Measurements from ENCODE around the gene EP400.
"Not testable (repeated sequence)": the region's sequence is repeated elsewhere in the genome, so short reads cannot be mapped to it uniquely, and the experiment has no call there.

The EP400 gene

GRCh38 chr12:132021031-132021871, 71.5 kb downstream of the EP400 start:
- DNase-seq, result no peak

DNA sequence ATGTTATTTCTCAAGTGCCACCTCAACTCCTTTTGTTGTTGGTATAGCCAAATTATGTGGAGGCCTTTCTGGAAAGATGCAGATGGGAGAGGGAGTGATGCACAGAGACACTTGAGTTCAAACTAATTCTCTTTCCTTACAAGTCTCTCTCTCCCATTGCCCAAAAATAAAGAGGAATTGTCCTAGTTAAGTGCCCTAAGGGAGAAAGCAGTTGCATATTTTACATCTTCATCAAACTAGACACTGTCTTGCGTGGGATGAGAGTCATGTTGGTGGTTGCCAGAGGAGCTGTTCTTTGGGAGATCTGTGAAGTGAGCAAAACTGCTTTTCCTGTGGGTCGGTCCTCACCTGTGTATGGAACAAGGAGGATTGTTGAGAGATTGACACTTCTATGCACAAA, 72.2 kb downstream of the EP400 start:
- no peak for DNase-seq

- no peak for DNase-seq
Observed at GRCh38 chr12:132023658-132024057, 73.9 kb downstream of the EP400 start.

- no peak for DNase-seq
Observed at GRCh38 chr12:132024758-132025157, 75.0 kb downstream of the EP400 start.

- no peak for DNase-seq
Observed at GRCh38 chr12:132025526-132025925, 75.8 kb downstream of the EP400 start.

GRCh38 chr12:132026061-132026795, 76.5 kb downstream of the EP400 start:
- no peak for DNase-seq

- DNase-seq, result no peak
Observed at GRCh38 chr12:132026796-132027500, 77.2 kb downstream of the EP400 start.

DNA sequence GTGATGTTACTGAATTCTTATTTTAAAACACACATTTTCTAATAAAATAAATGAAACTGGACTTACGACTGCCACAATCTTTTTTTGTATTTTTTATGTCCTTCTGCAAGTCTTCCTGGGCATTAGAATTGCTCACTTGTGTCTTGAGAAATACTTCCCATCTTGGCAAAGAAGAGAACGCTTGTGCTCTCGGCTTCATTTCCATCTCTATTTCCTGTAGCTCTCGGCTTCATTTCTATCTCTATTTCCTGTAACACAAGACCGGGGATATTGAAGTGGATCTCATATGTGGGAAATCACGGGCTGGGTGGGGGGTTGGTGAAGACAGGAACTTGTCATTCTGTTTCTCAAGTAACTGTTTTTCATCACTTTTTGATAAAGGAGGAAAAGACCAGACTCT, 77.9 kb downstream of the EP400 start:
- DNase-seq, result no peak

DNA sequence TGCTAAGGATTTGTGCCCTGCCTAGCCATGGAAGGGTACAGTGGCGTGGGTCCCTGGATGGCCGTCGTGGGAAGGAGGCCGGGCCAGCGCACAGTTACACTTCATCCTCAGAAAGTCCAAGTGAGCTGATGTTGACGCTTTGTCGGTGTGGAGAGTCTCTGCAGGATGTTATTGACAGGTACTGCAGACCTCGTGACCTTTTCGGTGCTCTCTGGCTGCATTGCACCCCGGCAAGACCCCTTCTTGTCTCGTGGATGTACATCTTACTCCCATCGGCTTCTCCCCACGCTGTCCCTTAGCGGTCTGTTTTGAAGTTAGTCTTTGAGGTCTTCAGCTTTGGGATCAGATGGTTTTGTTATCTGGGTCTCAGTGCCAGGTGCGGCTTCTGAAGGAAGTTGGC, 78.4 kb downstream of the EP400 start:
- no peak for DNase-seq

DNA sequence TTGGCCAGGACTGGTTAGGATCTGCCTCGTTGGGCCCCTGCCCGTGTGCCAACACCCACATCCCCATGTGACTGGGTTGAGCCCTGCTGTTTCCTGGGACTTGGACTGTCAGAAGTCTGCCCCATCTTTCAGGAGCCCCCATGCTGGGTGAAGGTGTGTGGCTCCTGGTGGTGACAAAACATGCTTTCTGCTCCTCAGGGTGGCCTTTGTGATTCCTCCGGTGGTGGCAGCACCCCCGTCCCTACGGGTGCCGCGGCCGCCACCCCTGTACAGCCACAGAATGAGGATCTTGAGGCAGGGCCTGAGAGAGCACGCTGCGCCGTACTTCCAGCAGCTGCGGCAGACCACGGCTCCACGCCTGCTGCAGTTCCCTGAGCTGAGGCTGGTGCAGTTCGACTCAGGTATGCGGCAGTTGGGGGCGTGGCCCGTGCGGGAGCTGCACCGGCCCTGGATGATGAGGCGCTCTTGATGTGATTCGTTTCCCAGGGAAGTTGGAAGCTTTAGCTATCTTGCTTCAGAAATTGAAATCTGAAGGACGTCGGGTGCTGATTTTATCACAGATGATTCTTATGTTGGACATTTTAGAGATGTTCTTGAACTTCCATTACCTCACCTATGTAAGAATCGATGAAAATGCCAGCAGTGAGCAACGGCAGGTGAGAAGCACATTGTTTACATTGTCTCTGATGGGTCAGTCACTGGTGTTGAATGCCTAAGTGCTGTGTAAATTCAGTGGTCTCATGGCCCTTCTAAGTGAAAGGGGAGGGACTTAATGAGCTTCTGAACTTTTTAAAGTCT, 80.0 kb downstream of the EP400 start:
- no peak for DNase-seq

DNA sequence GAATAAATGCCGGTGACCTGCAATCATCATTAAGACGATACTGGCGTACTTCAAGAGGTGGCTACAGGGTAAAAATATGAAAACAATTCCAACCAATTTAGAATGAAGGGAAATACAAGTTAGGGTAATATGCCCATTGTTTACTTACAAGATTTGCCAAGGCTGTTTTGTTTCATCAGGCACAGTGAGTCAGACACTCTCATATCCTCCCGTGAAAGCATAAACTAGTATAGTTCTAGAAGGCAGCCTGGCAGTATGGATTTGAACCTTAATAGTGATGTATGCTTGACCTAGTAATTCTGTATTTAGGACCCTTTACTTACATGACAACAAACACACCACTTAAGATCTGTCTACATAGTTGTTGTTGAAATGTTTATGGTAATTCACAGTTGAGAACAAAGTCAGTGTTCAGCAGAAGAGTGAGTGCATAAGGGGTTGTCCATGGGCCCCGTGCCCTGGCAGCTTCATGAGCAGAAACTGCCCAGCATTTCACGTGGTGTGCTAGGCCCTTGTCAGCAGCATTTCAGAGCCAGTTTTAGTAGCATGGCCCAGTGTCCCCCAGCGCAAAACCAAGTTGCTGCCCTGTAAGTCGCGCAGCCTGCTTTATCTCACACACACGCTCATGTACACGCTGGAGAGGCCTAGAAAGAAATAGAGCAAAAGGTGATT, 80.8 kb downstream of the EP400 start:
- no peak for DNase-seq

DNA sequence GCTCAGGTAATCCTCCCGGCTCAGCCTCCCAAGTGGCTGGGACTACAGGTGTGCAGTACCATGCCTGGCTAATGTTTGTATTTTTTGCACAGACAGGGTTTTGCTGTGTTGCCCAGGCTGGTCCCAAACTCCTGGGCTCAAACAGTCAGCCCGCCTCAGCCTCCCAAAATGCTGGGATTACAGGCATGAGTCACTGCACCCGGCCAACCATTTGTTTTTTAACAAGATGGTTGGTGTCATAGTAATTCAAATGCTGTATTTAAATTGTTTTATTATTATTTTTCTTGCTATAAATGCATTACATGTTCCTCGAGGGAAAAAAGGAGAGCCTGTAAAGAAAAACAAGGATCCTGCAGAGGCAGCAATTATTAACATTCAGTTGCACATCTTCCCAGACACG, 83.9 kb downstream of the EP400 start:
- no peak for DNase-seq

DNA sequence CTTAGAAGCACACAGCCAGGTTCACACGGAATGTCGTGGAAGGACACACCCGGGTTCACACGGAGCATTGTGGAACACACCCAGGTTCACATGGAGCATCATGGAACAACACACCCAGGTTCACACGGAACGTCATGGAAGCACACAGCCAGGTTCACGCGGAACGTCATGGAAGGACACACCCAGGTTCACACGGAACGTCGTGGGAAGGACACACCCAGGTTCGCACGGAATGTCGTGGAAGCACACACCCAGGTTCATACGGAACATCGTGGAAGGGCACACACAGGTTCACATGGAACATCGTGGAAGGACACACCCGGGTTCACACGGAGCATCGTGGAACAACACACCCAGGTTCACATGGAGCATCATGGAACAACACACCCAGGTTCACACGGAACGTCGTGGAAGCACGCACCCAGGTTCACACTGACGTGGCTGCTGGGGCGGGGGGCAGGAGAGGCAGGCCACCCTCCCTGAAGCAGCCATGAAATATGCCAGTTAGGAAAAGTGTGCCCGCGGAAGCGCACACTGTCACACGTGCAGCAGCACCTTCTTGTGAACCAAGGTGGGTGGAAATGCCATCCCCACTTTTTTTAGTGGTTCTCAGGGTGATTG, 86.4 kb downstream of the EP400 start:
- DNase-seq, result no peak

DNA sequence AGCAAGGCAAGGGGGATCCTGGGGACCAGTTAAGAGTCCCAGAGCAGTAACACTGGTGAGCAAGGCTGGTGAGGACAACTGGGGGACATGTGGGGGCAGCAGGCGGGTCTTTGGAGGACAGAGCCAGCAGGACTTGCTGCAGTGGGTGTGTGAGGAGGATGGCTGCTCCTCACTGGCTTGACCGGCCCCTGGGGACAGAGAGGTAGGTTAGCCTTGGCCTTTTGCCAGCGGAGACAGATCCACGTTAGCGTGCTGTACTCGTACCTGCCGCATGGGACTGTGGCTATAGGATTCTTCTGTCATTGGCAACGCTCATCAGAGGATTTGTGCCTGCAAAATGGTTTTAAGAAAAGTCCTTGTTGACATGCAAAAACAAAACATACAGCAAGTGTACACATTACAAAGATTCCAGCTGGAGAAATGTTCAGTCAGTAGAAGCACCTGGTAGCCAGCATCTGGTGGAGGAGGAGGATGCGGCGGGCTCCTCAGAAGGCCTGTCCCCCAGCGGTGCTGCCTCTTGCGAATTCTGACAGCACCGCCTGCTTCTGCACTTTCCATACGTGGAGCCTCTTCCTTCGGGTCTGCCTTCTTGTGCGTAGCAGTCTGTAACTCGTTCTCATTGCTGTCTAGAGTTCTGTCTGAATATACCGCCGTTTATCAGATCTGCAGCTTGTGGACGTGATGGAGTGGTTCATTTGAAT, 91.3 kb downstream of the EP400 start:
- DNase-seq, result no peak

DNA sequence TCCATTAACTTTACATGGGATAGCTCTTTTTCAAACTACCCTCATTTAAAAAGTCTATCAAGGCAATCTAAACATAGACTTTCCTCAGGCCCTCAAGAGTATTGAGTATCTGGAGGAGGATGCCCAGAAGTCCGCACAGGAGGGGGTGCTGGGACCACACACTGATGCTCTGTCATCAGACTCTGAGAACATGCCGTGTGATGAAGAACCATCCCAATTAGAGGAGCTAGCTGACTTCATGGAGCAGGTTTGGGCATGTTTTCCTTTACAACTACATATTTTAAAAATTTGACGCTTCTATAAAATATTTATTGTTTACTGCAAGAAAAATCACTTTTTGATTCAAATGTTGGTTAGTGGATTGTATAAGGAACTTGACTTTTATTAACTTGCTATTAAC, 93.5 kb downstream of the EP400 start:
- DNase-seq, result no peak

DNA sequence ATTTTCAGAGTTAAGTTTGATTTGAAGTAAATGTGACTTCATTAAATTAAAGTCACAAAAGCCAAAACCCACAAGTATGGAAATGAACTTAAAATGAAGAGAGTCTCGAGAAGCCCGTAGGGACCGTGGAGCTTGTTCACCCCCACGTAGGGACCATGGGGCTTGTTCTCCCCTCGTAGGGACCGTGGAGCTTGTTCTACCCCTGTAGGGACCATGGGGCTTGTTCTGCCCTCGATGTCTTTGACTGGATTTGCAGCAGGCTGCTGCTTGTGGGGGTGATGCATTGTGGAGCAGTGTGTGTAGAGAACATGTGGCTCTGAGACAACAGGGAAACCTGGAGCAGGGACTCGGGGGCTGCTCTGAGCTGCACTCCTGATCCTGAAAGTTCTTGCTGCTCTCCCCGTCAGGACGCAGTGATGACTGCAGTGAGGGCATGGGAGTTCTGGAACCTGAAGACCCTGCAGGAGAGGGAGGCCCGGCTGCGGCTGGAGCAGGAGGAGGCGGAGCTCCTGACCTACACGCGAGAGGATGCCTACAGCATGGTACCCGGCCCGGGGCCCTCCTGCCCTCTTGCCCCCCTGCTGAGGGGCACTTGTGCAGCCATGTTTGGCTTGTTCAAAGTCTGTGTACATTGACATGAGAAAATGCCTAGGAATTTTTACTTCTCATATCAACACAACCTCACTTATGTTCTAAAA, 94.2 kb downstream of the EP400 start:
- DNase-seq, result no peak

- DNase-seq, result no peak
Observed at GRCh38 chr12:132044661-132045412, 95.1 kb downstream of the EP400 start.

DNA sequence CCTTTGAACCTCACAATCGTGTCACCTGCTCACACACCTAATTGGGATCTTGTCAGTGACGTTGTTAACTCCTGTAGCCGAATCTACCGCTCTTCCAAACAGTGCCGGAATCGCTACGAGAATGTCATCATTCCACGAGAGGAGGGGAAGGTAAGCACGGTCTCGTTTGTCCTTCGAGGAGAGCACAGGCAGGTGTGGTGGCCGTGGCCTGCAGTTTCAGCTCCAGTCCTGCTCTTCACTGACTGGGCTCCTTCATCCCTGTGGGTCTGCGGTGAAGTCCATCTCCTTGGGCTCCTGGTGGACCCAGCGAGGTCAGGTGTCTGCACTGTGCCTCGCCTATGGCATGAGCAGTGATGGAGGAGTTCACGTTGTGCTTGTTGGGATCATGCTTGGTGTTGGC, 96.0 kb downstream of the EP400 start:
- no peak for DNase-seq

DNA sequence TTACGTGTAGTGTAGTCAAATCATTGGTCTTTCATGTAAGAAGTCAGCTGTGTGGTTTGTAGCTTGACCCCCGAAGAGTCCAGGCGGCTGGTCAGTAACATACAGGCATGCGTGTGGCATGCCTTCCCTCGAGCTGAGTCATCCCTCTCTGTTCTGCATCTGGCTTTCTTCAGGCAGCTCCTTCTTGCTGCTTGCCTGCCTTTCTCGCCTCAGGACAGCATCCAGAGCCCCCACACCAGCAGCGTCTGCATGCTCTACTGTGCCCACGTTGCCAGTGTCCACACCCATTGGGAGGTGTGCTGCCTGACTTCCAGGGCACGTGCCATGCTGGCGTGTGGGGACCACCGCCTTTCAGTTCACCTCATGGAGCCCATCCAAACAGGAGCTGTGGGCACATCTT, 96.8 kb downstream of the EP400 start:
- DNase-seq, result no peak

- DNase-seq, result not testable (repeated sequence)
Observed at GRCh38 chr12:132047630-132048029, 97.9 kb downstream of the EP400 start.

Data from effector CD4-positive, alpha-beta T cell (primary cell).